Activated T-helper 1 cell treated with anti-CD3 and anti-CD28 coated beads, Interleukin-12 subunit alpha, Interleukin-12 subunit beta, Interleukin-2, Interleukin-4 antibody, amounts not matched to agents 30 ng/mL and 10 ng/mL and 1 ng/mL, durations not matched to agents 14 hours and 24 hours and 36 hours (primary cell): ENCODE measurements around the gene PAX6. TPM values are rescaled to one million over a fixed set of nuclear protein-coding genes. Genes with fewer than 3 reads are reported as not detected.

Experiments used
- DNase-seq: peaks from one replicate; pipeline ENCODE4 v3.0.0; 2021; ENCODE audit warnings: low spot score
- H3K27ac Mint-ChIP-seq: one replicate; pipeline ENCODE4 v1.8.0; 2021; ENCODE audit warnings: mild to moderate bottlenecking, mixed read lengths
- H3K27me3 Mint-ChIP-seq: one replicate; pipeline ENCODE4 v1.8.0; 2022; ENCODE audit warnings: mild to moderate bottlenecking, moderate library complexity, mixed read lengths; ENCODE audit not compliant: insufficient read depth
- H3K36me3 Mint-ChIP-seq: one replicate; pipeline ENCODE4 v1.8.0; 2021; ENCODE audit warnings: low read depth, mixed read lengths
- H3K4me1 Mint-ChIP-seq: one replicate; pipeline ENCODE4 v1.8.0; 2021; ENCODE audit warnings: low read depth, mixed read lengths
- H3K4me3 Mint-ChIP-seq: one replicate; pipeline ENCODE4 v1.8.0; 2021; ENCODE audit warnings: mild to moderate bottlenecking, moderate library complexity, mixed read lengths
- H3K9me3 Mint-ChIP-seq: one replicate; pipeline ENCODE4 v1.8.0; 2021; ENCODE audit warnings: mixed read lengths
- intact Hi-C: fragments of 100-400 bp; cut with micrococcal nuclease; formaldehyde crosslinking; loops from one replicate; pipeline ENCODE4 v1.15.1; 2024
- total RNA-seq: library from RNA; stranded (reverse); gene quantifications from 2 replicates; pipeline ENCODE4 v1.2.3, GENCODE V29; 2022

Gene PAX6
- total RNA-seq, 1 donor from 2014 or later = not detected

- H3K9me3 Mint-ChIP-seq = no peaks in the 10 kb centered on the region
- intact Hi-C loops = loop anchor here (5.0 kb wide), 1 partner anchor 131 kb away; no protein-coding TSS in a partner anchor
- peaks cover 7% of the 10 kb centered on the region for H3K4me1 Mint-ChIP-seq
- H3K36me3 Mint-ChIP-seq = no peaks in the 10 kb centered on the region
- H3K4me3 Mint-ChIP-seq = peak overlapping the region; percentile 1
- H3K27ac Mint-ChIP-seq = peak overlapping the region; percentile 62
- peaks cover 75% of the 10 kb centered on the region for H3K27me3 Mint-ChIP-seq
- no peak for DNase-seq
Measured at GRCh38 chr11:31826536-31827438, 15.7 kb upstream of the PAX6 start.

- peaks cover 79% of the 10 kb centered on the region for H3K27me3 Mint-ChIP-seq
- H3K36me3 Mint-ChIP-seq = no peaks in the 10 kb centered on the region
- intact Hi-C loops = loop anchor here (1.0 to 5.0 kb wide), 3 partner anchors 15 to 131 kb away; partner anchors contain the start of gene PAX6
- peak overlapping the region; percentile 1 for H3K4me3 Mint-ChIP-seq
- no peak for DNase-seq
- peaks cover 7% of the 10 kb centered on the region for H3K4me1 Mint-ChIP-seq
- H3K9me3 Mint-ChIP-seq = no peaks in the 10 kb centered on the region
- peak overlapping the region; percentile 62 for H3K27ac Mint-ChIP-seq
Measured at GRCh38 chr11:31825838-31826484, 14.8 kb upstream of the PAX6 start.

DNA sequence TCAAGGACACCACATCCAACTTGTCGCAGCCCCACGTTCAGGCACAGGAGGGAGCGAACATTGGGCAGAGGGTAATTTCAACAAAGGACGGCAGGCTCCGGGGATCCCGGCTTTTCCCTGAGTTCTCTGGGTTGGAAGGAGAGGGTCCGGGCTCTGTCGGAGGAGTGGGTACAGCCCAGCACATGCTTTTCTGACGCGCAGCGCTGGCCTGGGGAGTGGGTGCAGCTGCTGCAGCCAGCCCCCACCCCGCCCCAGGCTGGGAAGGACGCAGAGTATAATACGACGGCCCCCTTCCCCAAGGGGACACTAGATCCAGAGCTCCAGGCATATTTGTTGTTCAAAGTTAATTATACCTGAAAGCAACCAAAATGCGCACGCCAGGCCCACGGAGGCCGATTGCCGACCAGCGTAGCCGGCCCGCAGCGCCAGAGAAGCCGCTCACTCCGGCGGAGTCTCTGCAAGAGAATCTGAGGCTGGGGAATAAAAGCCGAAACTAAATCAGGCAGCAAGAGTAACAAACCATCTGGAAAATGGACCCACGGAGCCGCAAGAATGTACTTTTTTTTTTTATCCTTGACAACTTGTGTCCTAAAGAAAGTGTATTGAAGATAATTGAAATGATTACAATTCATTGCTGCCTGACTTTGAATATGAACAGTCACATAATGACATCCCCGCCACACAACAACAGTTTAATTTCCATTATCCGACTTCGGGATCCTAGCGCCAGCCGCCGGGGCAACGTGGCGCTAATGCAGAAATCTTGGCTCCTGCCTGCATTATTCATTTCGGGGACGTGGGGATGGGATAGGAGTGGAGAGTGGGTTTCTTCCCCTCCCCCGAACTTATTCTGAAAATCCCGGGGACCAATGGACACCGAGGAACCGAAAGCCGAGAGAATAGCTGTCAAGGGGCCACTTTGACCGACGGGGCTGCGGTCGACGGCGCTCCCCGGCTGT, 14.0 kb upstream of the PAX6 start:
- DNase-seq = no peak
- H3K9me3 Mint-ChIP-seq = no peaks in the 10 kb centered on the region
- intact Hi-C loops = loop anchor here (1.0 to 5.0 kb wide), 4 partner anchors 9 to 132 kb away; partner anchors contain the start of gene PAX6
- H3K4me3 Mint-ChIP-seq = no peak overlapping the region
- H3K27me3 Mint-ChIP-seq = peaks cover 87% of the 10 kb centered on the region
- H3K4me1 Mint-ChIP-seq = peaks cover 7% of the 10 kb centered on the region
- peak overlapping the region; percentile 41 for H3K27ac Mint-ChIP-seq
- no peaks in the 10 kb centered on the region for H3K36me3 Mint-ChIP-seq

DNA sequence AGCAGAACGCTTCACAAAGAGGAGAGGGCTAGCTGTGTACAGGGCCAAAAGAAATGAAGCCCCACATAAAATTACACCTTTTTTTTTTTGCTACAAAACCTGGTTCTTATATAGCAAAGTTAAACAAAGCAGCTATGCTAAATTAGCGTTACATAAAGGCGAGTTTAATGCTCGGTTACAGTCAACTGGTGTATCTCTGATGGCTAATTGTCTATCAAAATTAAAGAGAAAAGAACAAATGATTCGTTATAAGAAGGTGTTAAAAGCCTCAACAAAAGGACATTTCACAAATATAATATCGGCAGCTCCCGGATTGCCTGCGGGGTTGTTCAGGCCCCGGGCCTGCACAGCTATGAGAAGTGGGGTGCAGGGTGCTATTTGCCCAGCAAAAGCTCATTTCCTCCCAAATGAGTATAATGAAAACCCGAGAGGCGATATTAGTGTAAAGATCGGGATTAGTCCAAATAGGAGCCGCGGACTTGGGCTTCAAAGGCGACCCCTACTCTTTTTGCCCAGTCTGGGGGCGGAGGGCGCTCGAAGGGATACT, 13.3 kb upstream of the PAX6 start:
- H3K9me3 Mint-ChIP-seq = no peaks in the 10 kb centered on the region
- intact Hi-C loops = loop anchor here (1.0 to 2.0 kb wide), 2 partner anchors 8 to 14 kb away; partner anchors contain the start of gene PAX6

DNA sequence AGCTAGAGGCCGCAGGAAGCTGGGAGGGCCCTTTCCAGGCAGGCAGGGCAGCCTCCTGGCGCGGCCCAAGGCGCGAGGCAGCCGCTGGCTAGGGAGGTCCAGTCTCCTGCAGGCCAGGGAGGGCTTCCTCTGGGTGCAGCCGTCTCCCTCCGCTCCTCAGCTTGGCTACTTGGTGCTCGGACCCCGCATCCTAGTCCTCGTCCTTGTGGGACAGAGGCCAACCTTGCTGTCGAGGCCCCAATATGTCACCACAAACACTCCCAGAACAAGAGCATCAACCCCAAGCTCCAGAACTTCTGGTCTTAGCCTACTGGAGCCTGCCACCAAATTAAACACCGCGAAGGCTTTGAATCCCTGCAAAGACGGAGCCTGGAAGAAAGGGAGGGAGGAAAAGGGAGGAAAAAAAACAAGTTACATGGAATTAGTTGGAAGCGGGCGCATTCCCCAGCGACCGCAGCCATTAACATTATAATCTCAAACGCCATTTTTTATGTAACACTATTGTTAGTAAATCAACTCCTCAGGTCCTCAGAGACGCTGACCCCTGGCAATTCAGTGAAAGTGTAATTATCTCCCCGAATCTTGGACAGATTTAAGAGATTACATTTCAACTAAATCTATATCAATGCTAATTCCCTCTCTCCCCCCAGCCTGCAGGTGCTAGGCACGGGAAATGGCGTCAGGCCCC, 12.7 kb upstream of the PAX6 start:
- no peak for DNase-seq
- Mint-ChIP-seq H3K27me3 (peaks cover 81% of the 10 kb centered on the region), H3K36me3 (no peaks in the 10 kb centered on the region), H3K27ac (peak overlapping the region; percentile 41), H3K4me3 (no peak overlapping the region), H3K4me1 (peaks cover 7% of the 10 kb centered on the region), H3K9me3 (no peaks in the 10 kb centered on the region)
- intact Hi-C loops = loop anchor here (1.0 to 2.0 kb wide), 2 partner anchors 7 to 13 kb away; partner anchors contain the start of gene PAX6

More for the DNA sequence above, 13.3 kb upstream of the PAX6 start:
- peaks cover 84% of the 10 kb centered on the region for H3K27me3 Mint-ChIP-seq
- peaks cover 7% of the 10 kb centered on the region for H3K4me1 Mint-ChIP-seq
- no peak overlapping the region for H3K4me3 Mint-ChIP-seq
- no peaks in the 10 kb centered on the region for H3K36me3 Mint-ChIP-seq
- peak overlapping the region; percentile 41 for H3K27ac Mint-ChIP-seq
- no peak for DNase-seq

GRCh38 chr11:31822927-31823643, 12.0 kb upstream of the PAX6 start:
- peaks cover 7% of the 10 kb centered on the region for H3K4me1 Mint-ChIP-seq
- peaks cover 84% of the 10 kb centered on the region for H3K27me3 Mint-ChIP-seq
- no peak overlapping the region for H3K27ac Mint-ChIP-seq
- H3K36me3 Mint-ChIP-seq = no peaks in the 10 kb centered on the region
- no peak for DNase-seq
- intact Hi-C loops = no loop called here
- H3K9me3 Mint-ChIP-seq = no peaks in the 10 kb centered on the region
- no peak overlapping the region for H3K4me3 Mint-ChIP-seq

DNA sequence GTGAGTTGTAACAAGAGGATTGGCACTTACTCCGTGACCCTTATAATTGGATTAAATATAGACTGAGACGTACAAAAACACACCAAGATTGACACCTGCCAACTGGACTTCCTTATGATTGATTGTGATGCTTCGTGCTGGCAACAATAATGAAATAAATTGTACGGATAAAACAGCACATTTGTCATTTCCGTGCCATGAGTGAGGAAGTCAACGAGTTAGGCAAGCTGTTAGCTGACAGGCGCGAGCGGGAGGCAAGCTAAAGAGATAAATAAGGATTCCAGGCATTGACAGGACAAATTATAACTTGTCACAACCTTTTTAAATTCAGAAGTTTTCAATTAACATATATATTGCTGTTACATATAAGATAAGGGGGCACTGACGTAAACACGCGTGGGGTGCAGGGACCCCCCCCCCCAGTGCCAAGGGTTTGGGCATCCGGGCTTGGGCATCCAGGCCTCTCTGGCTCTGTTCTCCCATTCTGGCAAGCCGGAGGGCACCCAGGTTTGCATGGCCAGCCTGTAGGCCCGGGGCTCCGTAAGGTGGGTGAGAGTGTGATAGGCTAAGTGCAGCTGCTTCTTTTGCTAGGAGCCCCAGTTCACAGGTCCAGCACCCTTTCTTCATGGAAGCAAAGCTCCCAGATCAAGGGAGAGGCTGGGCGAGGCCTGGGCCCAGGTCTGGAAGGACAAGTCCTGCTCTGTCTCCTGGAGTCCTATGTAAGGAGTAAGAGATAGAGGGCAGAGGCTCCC, 11.2 kb upstream of the PAX6 start:
- intact Hi-C loops = no loop called here
- no peaks in the 10 kb centered on the region for H3K36me3 Mint-ChIP-seq
- peaks cover 80% of the 10 kb centered on the region for H3K27me3 Mint-ChIP-seq
- no peak overlapping the region for H3K4me3 Mint-ChIP-seq
- DNase-seq = no peak
- no peak overlapping the region for H3K27ac Mint-ChIP-seq
- H3K9me3 Mint-ChIP-seq = no peaks in the 10 kb centered on the region
- H3K4me1 Mint-ChIP-seq = peaks cover 1% of the 10 kb centered on the region

- no peaks in the 10 kb centered on the region for H3K4me1 Mint-ChIP-seq
- no peak for DNase-seq
- no peak overlapping the region for H3K4me3 Mint-ChIP-seq
Measured at GRCh38 chr11:31821766-31822165, 10.6 kb upstream of the PAX6 start.

GRCh38 chr11:31821235-31821764, 10.2 kb upstream of the PAX6 start:
- H3K27me3 Mint-ChIP-seq = peaks cover 80% of the 10 kb centered on the region
- H3K9me3 Mint-ChIP-seq = no peaks in the 10 kb centered on the region
- no peak for DNase-seq
- no peak overlapping the region for H3K27ac Mint-ChIP-seq
- no peaks in the 10 kb centered on the region for H3K4me1 Mint-ChIP-seq
- intact Hi-C loops = no loop called here
- H3K36me3 Mint-ChIP-seq = no peaks in the 10 kb centered on the region
- H3K4me3 Mint-ChIP-seq = no peak overlapping the region

More at GRCh38 chr11:31821766-31822165, 10.6 kb upstream of the PAX6 start:
- intact Hi-C loops = no loop called here
- H3K9me3 Mint-ChIP-seq = no peaks in the 10 kb centered on the region
- H3K27ac Mint-ChIP-seq = no peak overlapping the region
- H3K27me3 Mint-ChIP-seq = peaks cover 81% of the 10 kb centered on the region
- no peaks in the 10 kb centered on the region for H3K36me3 Mint-ChIP-seq

GRCh38 chr11:31820438-31820818, 9.3 kb upstream of the PAX6 start:
- no peaks in the 10 kb centered on the region for H3K36me3 Mint-ChIP-seq
- DNase-seq = no peak
- intact Hi-C loops = no loop called here
- peaks cover 80% of the 10 kb centered on the region for H3K27me3 Mint-ChIP-seq
- H3K4me3 Mint-ChIP-seq = no peak overlapping the region
- no peaks in the 10 kb centered on the region for H3K9me3 Mint-ChIP-seq
- H3K4me1 Mint-ChIP-seq = no peaks in the 10 kb centered on the region
- no peak overlapping the region for H3K27ac Mint-ChIP-seq
